IMR-90 (cell line): ENCODE data around the gene CSAD. TPM values are rescaled to one million over a fixed set of nuclear protein-coding genes. Genes with fewer than 3 reads are reported as not detected.

Source experiments
- ATAC-seq: fragments of 200-7000 bp; cut with Tn5 transposase; 2 replicates; pipeline ENCODE4 v1.9.1; 2020; ENCODE audit warnings: low read depth, mild to moderate bottlenecking, moderate library complexity
- BruUV-seq: library from RNA; stranded (reverse); fragments of 400-500 nt; replicated peaks from 2 replicates; lab custom pipeline; 2021; lab: Mats Ljungman, UMichigan
- CTCF ChIA-PET: fragments of 300-600 bp; formaldehyde crosslinking; extraction: SDS; loops from one replicate; lab custom pipeline; 2021; ENCODE audit warnings: antibody characterized with exemption; lab: Yijun Ruan, JAX
- POLR2A ChIA-PET: fragments of 300-600 bp; sonication (Branson Sonifier 250); formaldehyde crosslinking; loops from one replicate; lab custom pipeline; 2022; ENCODE audit warnings: antibody characterized with exemption; ENCODE audit not compliant: unreplicated experiment; lab: Charles Lee
- DNase-seq: peaks from one replicate; pipeline ENCODE4 v3.0.0; 2013
- H2AFZ ChIP-seq: replicated peaks from 2 replicates; pipeline ENCODE3; 2013; ENCODE audit warnings: low read length, mild to moderate bottlenecking; ENCODE audit not compliant: poor library complexity
- H2AK5ac ChIP-seq: 2 replicates; pipeline ENCODE4 v1.6.1; 2013; ENCODE audit warnings: low read depth, low read length, inconsistent platforms
- H2AK9ac ChIP-seq: replicated peaks from 2 replicates; pipeline ENCODE3; 2013; ENCODE audit warnings: mild to moderate bottlenecking, low read depth, low read length, moderate library complexity; ENCODE audit not compliant: poor library complexity
- H2BK120ac ChIP-seq: 2 replicates; pipeline ENCODE4 v1.6.1; 2013; ENCODE audit warnings: low read depth, low read length, inconsistent platforms
- H2BK15ac ChIP-seq: 3 replicates; pipeline ENCODE4 v1.6.1; 2013; ENCODE audit warnings: low read depth, low read length, inconsistent platforms
- H2BK20ac ChIP-seq: 2 replicates; pipeline ENCODE4 v1.6.1; 2013; ENCODE audit warnings: low read depth, mild to moderate bottlenecking, inconsistent platforms, low read length, moderate library complexity
- H2BK5ac ChIP-seq: 2 replicates; pipeline ENCODE4 v1.6.1; 2013; ENCODE audit warnings: mild to moderate bottlenecking, low read depth, low read length, inconsistent platforms; ENCODE audit not compliant: poor library complexity, severe bottlenecking
- H3K14ac ChIP-seq: replicated peaks from 2 replicates; pipeline ENCODE4 v1.6.1; 2013; ENCODE audit warnings: low read depth, low read length, inconsistent platforms
- H3K18ac ChIP-seq: 2 replicates; pipeline ENCODE4 v1.6.1; 2013; ENCODE audit warnings: low read depth, low read length, control low read depth
- H3K23ac ChIP-seq: 2 replicates; pipeline ENCODE4 v1.6.1; 2013; ENCODE audit warnings: low read depth, low read length, inconsistent platforms
- H3K27ac ChIP-seq: 2 replicates; pipeline ENCODE4 v1.5.1; 2013; ENCODE audit warnings: mild to moderate bottlenecking, control low read depth, low read length; ENCODE audit not compliant: insufficient read depth
- H3K27me3 ChIP-seq: 2 replicates; pipeline ENCODE4 v1.6.1; 2013; ENCODE audit warnings: low read length; ENCODE audit not compliant: control insufficient read depth, insufficient read depth
- H3K36me3 ChIP-seq: 2 replicates; pipeline ENCODE4 v1.6.1; 2013; ENCODE audit warnings: low read length, mixed read lengths; ENCODE audit not compliant: control insufficient read depth, insufficient read depth
- H3K4ac ChIP-seq: 2 replicates; pipeline ENCODE4 v1.6.1; 2013; ENCODE audit warnings: low read depth, low read length, inconsistent platforms
- H3K4me1 ChIP-seq: 2 replicates; pipeline ENCODE4 v1.6.1; 2013; ENCODE audit warnings: low read length, mixed read lengths; ENCODE audit not compliant: control insufficient read depth, insufficient read depth
- H3K4me2 ChIP-seq: 2 replicates; pipeline ENCODE4 v1.6.1; 2013; ENCODE audit warnings: low read depth, mild to moderate bottlenecking, control low read depth, low read length, moderate library complexity
- H3K4me3 ChIP-seq: 2 replicates; pipeline ENCODE4 v1.5.1; 2013; ENCODE audit warnings: low read depth, mild to moderate bottlenecking, control low read depth, low read length, moderate library complexity; ENCODE audit not compliant: insufficient read depth
- H3K56ac ChIP-seq: 2 replicates; pipeline ENCODE4 v1.6.1; 2013; ENCODE audit warnings: low read length, inconsistent platforms; ENCODE audit not compliant: insufficient read depth; ENCODE audit errors: extremely low read depth
- H3K79me1 ChIP-seq, 2 experiments: 2 replicates each; pipeline ENCODE4 v1.6.1; 2013; ENCODE audit warnings: low read length in 2 of 2, inconsistent platforms in 1 of 2, low read depth in 1 of 2
- H3K9ac ChIP-seq: 2 replicates; pipeline ENCODE4 v1.6.1; 2013; ENCODE audit warnings: low read depth, low read length, control low read depth
- H3K9me1 ChIP-seq: 2 replicates; pipeline ENCODE4 v1.6.1; 2013; ENCODE audit warnings: low read length, inconsistent platforms; ENCODE audit not compliant: insufficient read depth
- H3K9me3 ChIP-seq: 2 replicates; pipeline ENCODE4 v1.6.1; 2013; ENCODE audit warnings: low read length; ENCODE audit not compliant: control insufficient read depth, insufficient read depth
- H4K20me1 ChIP-seq: 2 replicates; pipeline ENCODE4 v1.6.1; 2013; ENCODE audit warnings: low read length, inconsistent platforms; ENCODE audit not compliant: insufficient read depth
- H4K5ac ChIP-seq: 2 replicates; pipeline ENCODE4 v1.6.1; 2013; ENCODE audit warnings: mild to moderate bottlenecking, low read depth, low read length, control low read depth
- H4K8ac ChIP-seq, 2 experiments: 2 replicates each; pipeline ENCODE4 v1.6.1; 2013; ENCODE audit warnings: low read depth in 2 of 2, low read length in 2 of 2, control low read depth in 1 of 2, inconsistent platforms in 1 of 2
- H4K91ac ChIP-seq: 2 replicates; pipeline ENCODE4 v1.6.1; 2013; ENCODE audit warnings: low read depth, low read length, inconsistent platforms; ENCODE audit not compliant: insufficient read depth
- BHLHE40 ChIP-seq: fragments of 150-350 bp; IDR thresholded peaks from 2 replicates; pipeline ENCODE4 v1.6.1; 2016; ENCODE audit warnings: mild to moderate bottlenecking, low read depth, low read length
- CEBPB ChIP-seq: IDR thresholded peaks from 2 replicates; pipeline ENCODE4 v1.6.1; 2012; ENCODE audit warnings: low read depth, low read length, improper control_type of control experiment
- CHD1 ChIP-seq: IDR thresholded peaks from 2 replicates; pipeline ENCODE4 v1.6.1; 2012; ENCODE audit warnings: low read depth, low read length, improper control_type of control experiment
- MAFK ChIP-seq: IDR thresholded peaks from 2 replicates; pipeline ENCODE4 v1.6.1; 2012; ENCODE audit warnings: low read depth, low read length, improper control_type of control experiment
- MAZ ChIP-seq: IDR thresholded peaks from 2 replicates; pipeline ENCODE4 v1.6.1; 2012; ENCODE audit warnings: low read depth, mild to moderate bottlenecking, low read length, improper control_type of control experiment, moderate library complexity, borderline replicate concordance
- MXI1 ChIP-seq: IDR thresholded peaks from 2 replicates; pipeline ENCODE4 v1.6.1; 2012; ENCODE audit warnings: low read depth, mild to moderate bottlenecking, low read length, moderate library complexity, borderline replicate concordance
- NFE2L2 ChIP-seq: fragments of 150-350 bp; IDR thresholded peaks from 2 replicates; pipeline ENCODE4 v1.6.1; 2016; ENCODE audit warnings: low read depth, mild to moderate bottlenecking, low read length
- POLR2A ChIP-seq: IDR thresholded peaks from 2 replicates; pipeline ENCODE4 v1.6.1; 2012; ENCODE audit warnings: mild to moderate bottlenecking, low read depth, low read length
- RAD21 ChIP-seq: IDR thresholded peaks from 2 replicates; pipeline ENCODE4 v1.6.1; 2012; ENCODE audit warnings: low read length, improper control_type of control experiment
- RCOR1 ChIP-seq: IDR thresholded peaks from 2 replicates; pipeline ENCODE4 v1.6.1; 2012; ENCODE audit warnings: mild to moderate bottlenecking, low read length, improper control_type of control experiment; ENCODE audit not compliant: insufficient replicate concordance
- RFX5 ChIP-seq: IDR thresholded peaks from 2 replicates; pipeline ENCODE4 v1.8.0; 2012; ENCODE audit warnings: low read depth, mild to moderate bottlenecking, low read length, moderate library complexity
- WGBS, 2 experiments: methylation state at CpG; one replicate each; pipeline versions ENCODE4 v1.1.5 to v1.1.7; 2013; ENCODE audit warnings: missing lambda C conversion rate in 2 of 2; ENCODE audit not compliant: insufficient read length in 1 of 2; ENCODE audit errors: extremely low coverage in 2 of 2; 5-methylcytosine and 5-hydroxymethylcytosine counted together
- dilution Hi-C: fragments of 300-500 bp; cut with HindIII; formaldehyde crosslinking; loops from one replicate; pipeline ENCODE4 v1.14.3; 2018; ENCODE audit warnings: low sequenced_read_pairs; ENCODE audit not compliant: unreplicated experiment
- in situ Hi-C: fragments of 300-500 bp; cut with MboI; formaldehyde crosslinking; loops from 3 replicates; pipeline ENCODE4 v1.14.3; 2019; ENCODE audit warnings: low sequenced_read_pairs, inconsistent platforms, mixed read lengths
- intact Hi-C: fragments of 100-400 bp; cut with micrococcal nuclease; formaldehyde crosslinking; loops from 2 replicates; pipeline ENCODE4 v1.10.0; 2022
- polyA plus RNA-seq, 3 experiments: library from polyadenylated mRNA; depleted of rRNA; stranded (reverse); fragments of >200 nt; gene quantifications; 2 replicates each; pipeline ENCODE4 v1.2.3, GENCODE V29; 2012; ENCODE audit warnings: low replicate concordance in 1 of 3
- total RNA-seq: library from RNA; depleted of rRNA; stranded (reverse); fragments of >200 nt; gene quantifications from 2 replicates; pipeline ENCODE4 v1.2.3, GENCODE V29; 2012
- TF ChIP-seq, protein P1 (sequence below): fragments of 150-350 bp; IDR thresholded peaks from 2 replicates; pipeline ENCODE4 v1.6.1; 2017; ENCODE audit warnings: mild to moderate bottlenecking, antibody characterized with exemption, low read length, low read depth
- TF ChIP-seq, protein P2 (sequence below): fragments of 150-350 bp; IDR thresholded peaks from 2 replicates; pipeline ENCODE4 v1.6.1; 2016; ENCODE audit warnings: low read depth, mild to moderate bottlenecking, low read length, moderate library complexity, borderline replicate concordance
- TF ChIP-seq, protein P3 (sequence below): conservative IDR thresholded peaks from 2 replicates; pipeline ENCODE4 v1.5.1; 2012; ENCODE audit warnings: mild to moderate bottlenecking, low read depth, low read length, improper control_type of control experiment

The CSAD gene
- total and polyA plus RNA-seq, 2 of the 4 experiments (the other 2 are of a cell fraction), result 5.4 to 45.6 TPM

DNA sequence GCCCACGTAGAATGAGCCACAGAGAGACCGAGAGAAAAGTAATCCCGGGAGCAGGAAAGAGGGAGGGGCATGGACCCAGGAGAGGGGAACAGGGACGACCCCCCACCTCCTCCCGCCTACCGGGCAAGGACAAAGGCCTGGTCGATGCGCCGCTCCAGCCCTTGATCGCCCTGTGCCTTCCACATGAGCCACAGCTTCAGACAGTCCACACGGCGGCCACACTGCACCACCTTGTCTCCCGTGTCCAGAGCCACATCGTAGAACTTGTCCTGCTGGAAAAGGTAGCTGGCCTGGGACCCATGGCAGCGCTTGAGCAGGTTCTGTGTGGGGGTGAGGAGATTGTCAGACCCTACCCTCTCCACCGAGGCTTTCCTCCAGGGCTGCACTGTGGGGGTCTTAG lies 20.7 kb downstream of the CSAD start:
- Histone ChIP-seq H3K27ac (no peak overlapping the region), H4K5ac (no peak overlapping the region), H2BK120ac (no peak overlapping the region), H3K18ac (no peak overlapping the region), H3K14ac (no peak overlapping the region), H3K79me1 (no peaks in the 10 kb centered on the region), H3K9me3 (no peaks in the 10 kb centered on the region), H4K8ac (no peak overlapping the region; a peak in 1 of 4 replicates), H3K4ac (no peak overlapping the region), H2AFZ (peak overlapping the region; percentile 14), H4K20me1 (no peaks in the 10 kb centered on the region), H3K4me3 (no peak overlapping the region), H2BK20ac (no peak overlapping the region), H3K9me1 (no peaks in the 10 kb centered on the region), H3K56ac (no peak overlapping the region), H4K91ac (no peak overlapping the region), H2BK15ac (no peak overlapping the region), H3K23ac (no peak overlapping the region), H2AK9ac (peak overlapping the region; percentile 43), H3K9ac (no peak overlapping the region), H3K4me1 (0 out of 2 replicates have a peak, but pooled peaks cover 1% of the 10 kb centered on the region), H2AK5ac (no peak overlapping the region; the same call in 1 of the 2 replicates), H2BK5ac (no peak overlapping the region), H3K27me3 (no peaks in the 10 kb centered on the region), H3K36me3 (peaks cover 7% of the 10 kb centered on the region; the same call in 1 of the 2 replicates), H3K4me2 (no peak overlapping the region)
- intact Hi-C loops (loop anchor here (1.0 to 5.0 kb wide), 3 partner anchors 30 to 137 kb away; partner anchors contain the start of genes MYG1 and PFDN5), in situ Hi-C loops (no loop called here), dilution Hi-C loops (no loop called here)
- POLR2A ChIA-PET, result interaction anchor here (0.9 kb wide), 1 partner anchor 21 kb away, joined by 3 read pairs; no protein-coding TSS in a partner anchor
- no peak for DNase-seq
- CTCF ChIA-PET, result interaction anchor here (0.7 to 2.4 kb wide), 9 partner anchors 13 to 185 kb away, joined by 3 to 16 read pairs (median 4); no protein-coding TSS in a partner anchor
- no TSS peak for BruUV-seq
- TF ChIP-seq RAD21 (no peak), MAFK (no peak), BHLHE40 (no peak), MAZ (no peak), MXI1 (no peak), NFE2L2 (no peak), RFX5 (no peak), CHD1 (no peak), RCOR1 (no peak), POLR2A (no peak), CEBPB (no peak)
- TF ChIP-seq, protein P1, sequence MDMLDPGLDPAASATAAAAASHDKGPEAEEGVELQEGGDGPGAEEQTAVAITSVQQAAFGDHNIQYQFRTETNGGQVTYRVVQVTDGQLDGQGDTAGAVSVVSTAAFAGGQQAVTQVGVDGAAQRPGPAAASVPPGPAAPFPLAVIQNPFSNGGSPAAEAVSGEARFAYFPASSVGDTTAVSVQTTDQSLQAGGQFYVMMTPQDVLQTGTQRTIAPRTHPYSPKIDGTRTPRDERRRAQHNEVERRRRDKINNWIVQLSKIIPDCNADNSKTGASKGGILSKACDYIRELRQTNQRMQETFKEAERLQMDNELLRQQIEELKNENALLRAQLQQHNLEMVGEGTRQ, result no peak
- TF ChIP-seq, protein P2, sequence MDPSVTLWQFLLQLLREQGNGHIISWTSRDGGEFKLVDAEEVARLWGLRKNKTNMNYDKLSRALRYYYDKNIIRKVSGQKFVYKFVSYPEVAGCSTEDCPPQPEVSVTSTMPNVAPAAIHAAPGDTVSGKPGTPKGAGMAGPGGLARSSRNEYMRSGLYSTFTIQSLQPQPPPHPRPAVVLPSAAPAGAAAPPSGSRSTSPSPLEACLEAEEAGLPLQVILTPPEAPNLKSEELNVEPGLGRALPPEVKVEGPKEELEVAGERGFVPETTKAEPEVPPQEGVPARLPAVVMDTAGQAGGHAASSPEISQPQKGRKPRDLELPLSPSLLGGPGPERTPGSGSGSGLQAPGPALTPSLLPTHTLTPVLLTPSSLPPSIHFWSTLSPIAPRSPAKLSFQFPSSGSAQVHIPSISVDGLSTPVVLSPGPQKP, result no peak
- TF ChIP-seq, protein P3, sequence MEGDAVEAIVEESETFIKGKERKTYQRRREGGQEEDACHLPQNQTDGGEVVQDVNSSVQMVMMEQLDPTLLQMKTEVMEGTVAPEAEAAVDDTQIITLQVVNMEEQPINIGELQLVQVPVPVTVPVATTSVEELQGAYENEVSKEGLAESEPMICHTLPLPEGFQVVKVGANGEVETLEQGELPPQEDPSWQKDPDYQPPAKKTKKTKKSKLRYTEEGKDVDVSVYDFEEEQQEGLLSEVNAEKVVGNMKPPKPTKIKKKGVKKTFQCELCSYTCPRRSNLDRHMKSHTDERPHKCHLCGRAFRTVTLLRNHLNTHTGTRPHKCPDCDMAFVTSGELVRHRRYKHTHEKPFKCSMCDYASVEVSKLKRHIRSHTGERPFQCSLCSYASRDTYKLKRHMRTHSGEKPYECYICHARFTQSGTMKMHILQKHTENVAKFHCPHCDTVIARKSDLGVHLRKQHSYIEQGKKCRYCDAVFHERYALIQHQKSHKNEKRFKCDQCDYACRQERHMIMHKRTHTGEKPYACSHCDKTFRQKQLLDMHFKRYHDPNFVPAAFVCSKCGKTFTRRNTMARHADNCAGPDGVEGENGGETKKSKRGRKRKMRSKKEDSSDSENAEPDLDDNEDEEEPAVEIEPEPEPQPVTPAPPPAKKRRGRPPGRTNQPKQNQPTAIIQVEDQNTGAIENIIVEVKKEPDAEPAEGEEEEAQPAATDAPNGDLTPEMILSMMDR, result no peak
- 88% methylated on average over 7 of the region's 16 CpGs; no CpG with 5 or more reads in 1 of the 2 experiments for WGBS, 2 experiments
- ATAC-seq, result no peak
